Measurements from ENCODE around the gene EXOSC2.
"Not testable (repeated sequence)": the region's sequence is repeated elsewhere in the genome, so short reads cannot be mapped to it uniquely, and the experiment has no call there.

EXOSC2 gene

GRCh38 chr9:130685104-130685503, 8.5 kb upstream of the EXOSC2 start:
- Histone ChIP-seq H3K4me1 (ENCODE audit: control insufficient read depth in 1 of 2, insufficient read depth in 2 of 2, low read length in 2 of 2) (peaks cover 8 to 9% of the 10 kb centered on the region in 2 donors), H3K27me3 (ENCODE audit: low read depth, low read length) (no peaks in the 10 kb centered on the region), H3K4me3 (ENCODE audit: low read depth in 1 of 2, low read length in 2 of 2) (no peak overlapping the region), H3K27ac (ENCODE audit: low read length) (no peak overlapping the region), H3K9me3 (ENCODE audit: control insufficient read depth in 1 of 2, low read length in 2 of 2) (peaks cover 0 to 5% of the 10 kb centered on the region in 2 donors), H3K36me3 (ENCODE audit: control insufficient read depth in 1 of 2, insufficient read depth in 2 of 2, low read length in 2 of 2) (no peaks in the 10 kb centered on the region)

- not testable (repeated sequence) for H3K27ac ChIP-seq (ENCODE audit: low read length); H3K9me3 ChIP-seq (ENCODE audit: control insufficient read depth in 1 of 2, low read length in 2 of 2); H3K4me1 ChIP-seq (ENCODE audit: control insufficient read depth in 1 of 2, insufficient read depth in 2 of 2, low read length in 2 of 2)
Observed at GRCh38 chr9:130685945-130686344, 7.6 kb upstream of the EXOSC2 start.

DNA sequence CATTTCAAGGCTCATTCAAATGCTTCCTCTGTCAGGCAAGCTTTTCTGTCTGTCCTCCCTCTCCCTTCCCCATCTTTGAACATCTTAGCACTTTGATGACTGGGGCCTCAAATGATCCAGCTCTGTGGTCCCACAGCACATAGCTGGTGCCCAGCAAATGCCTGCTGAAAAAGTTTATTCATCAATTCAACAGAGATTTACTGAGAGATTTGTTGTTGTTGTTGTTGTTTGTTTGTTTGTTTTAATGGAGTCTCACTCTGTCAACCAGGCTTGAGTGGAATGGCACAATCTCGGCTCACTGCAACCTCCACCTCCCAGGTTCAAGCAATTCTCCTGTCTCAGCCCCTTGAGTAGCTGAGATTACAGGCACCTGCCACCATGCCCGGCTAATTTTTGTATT, 6.0 kb upstream of the EXOSC2 start:
- Histone ChIP-seq H3K9me3 (ENCODE audit: control insufficient read depth in 1 of 2, low read length in 2 of 2) (peaks cover 0 to 5% of the 10 kb centered on the region in 2 donors), H3K36me3 (ENCODE audit: control insufficient read depth in 1 of 2, insufficient read depth in 2 of 2, low read length in 2 of 2) (no peaks in the 10 kb centered on the region), H3K27me3 (ENCODE audit: low read depth, low read length) (no peaks in the 10 kb centered on the region), H3K4me1 (ENCODE audit: control insufficient read depth in 1 of 2, insufficient read depth in 2 of 2, low read length in 2 of 2) (peaks cover 0 to 5% of the 10 kb centered on the region in 2 donors), H3K4me3 (ENCODE audit: low read depth in 1 of 2, low read length in 2 of 2) (no peak overlapping the region), H3K27ac (ENCODE audit: low read length) (no peak overlapping the region)

More at GRCh38 chr9:130685945-130686344, 7.6 kb upstream of the EXOSC2 start:
- not testable (repeated sequence) for H3K27me3 ChIP-seq (ENCODE audit: low read depth, low read length); H3K36me3 ChIP-seq (ENCODE audit: control insufficient read depth in 1 of 2, insufficient read depth in 2 of 2, low read length in 2 of 2); H3K4me3 ChIP-seq (ENCODE audit: low read depth in 1 of 2, low read length in 2 of 2)

DNA sequence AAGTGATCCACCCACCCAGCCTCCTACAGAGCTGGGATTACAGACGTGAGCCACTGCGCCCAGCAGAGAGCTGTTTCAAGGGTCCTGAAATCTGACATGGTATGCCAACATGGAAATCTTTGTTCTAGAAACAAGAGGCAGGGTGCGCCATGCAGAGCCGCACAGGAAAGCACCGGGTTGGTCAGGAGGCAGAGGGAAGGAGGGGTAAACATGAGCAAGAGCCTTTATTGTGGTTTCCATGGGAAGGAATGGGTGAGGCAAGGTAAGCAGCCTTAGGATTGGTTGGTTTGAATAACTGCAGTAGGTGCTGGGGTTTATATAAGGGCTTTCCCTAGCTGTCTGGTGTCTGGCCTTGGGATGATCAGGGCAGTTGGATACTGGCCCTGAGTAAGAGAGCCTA, 5.5 kb upstream of the EXOSC2 start:
- H3K4me3 ChIP-seq (ENCODE audit: low read depth in 1 of 2, low read length in 2 of 2): no peak overlapping the region
- H3K4me1 ChIP-seq (ENCODE audit: control insufficient read depth in 1 of 2, insufficient read depth in 2 of 2, low read length in 2 of 2): peaks cover 4 to 5% of the 10 kb centered on the region in 2 donors
- peaks cover 0 to 5% of the 10 kb centered on the region in 2 donors for H3K9me3 ChIP-seq (ENCODE audit: control insufficient read depth in 1 of 2, low read length in 2 of 2)
- no peaks in the 10 kb centered on the region for H3K27me3 ChIP-seq (ENCODE audit: low read depth, low read length)
- H3K27ac ChIP-seq (ENCODE audit: low read length): no peak overlapping the region
- no peaks in the 10 kb centered on the region for H3K36me3 ChIP-seq (ENCODE audit: control insufficient read depth in 1 of 2, insufficient read depth in 2 of 2, low read length in 2 of 2)

DNA sequence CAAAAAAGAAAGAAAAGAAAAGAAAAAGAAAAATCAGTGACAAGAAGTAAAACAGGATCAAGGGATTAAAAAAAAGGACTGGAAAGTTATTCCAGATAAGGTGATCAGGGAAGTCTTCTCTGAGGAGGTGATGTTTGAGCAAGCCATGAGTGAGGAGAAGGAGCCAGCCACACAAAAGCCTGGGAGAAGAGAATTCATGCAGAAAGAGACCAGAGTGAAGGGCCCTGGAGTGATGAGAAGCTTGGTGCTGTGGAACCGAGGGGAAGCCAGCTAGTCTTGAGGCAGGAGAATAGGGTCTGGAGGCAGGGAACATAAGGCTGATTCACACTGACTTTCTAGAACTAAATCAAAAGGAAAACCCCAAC, 4.0 kb upstream of the EXOSC2 start:
- Histone ChIP-seq H3K9me3 (ENCODE audit: control insufficient read depth in 1 of 2, low read length in 2 of 2) (peaks cover 0 to 5% of the 10 kb centered on the region in 2 donors), H3K27ac (ENCODE audit: low read length) (peak overlapping the region; percentile 5)

DNA sequence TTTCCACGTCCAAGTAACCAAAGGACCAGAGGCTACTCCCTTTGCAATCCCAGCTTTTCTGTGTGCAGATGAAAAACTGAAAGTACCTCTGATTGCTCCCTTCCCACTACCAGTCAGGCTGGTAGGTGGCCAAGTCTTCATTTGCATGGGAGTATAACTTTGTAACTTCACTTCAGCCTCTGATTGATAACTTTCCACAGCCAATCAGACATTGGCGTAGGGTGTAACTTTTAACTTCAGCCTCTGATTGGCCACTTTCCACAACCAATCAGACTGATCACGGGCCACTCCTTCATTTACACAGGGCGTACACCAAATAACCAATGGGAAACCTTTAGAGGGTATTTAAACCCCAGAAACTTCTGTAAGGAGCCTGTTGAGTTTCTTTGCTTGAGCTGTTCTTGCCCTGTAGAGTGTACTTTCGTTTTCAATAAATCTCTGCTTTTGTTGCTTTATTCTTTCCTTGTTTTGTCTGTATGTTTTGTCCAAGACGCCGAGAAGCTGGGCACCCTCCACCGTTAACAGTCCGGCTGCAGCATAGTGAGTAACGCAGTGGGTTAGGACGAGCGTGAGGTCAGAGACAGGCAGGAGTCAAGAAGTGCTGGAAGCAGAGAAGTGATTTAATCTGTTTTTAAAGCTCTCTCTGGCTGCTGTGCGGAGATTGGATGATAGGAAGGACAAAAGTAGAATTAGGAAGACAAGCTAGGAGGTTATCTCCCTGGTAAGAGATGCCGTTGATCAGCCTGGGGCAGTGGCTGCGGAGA, 3.5 kb upstream of the EXOSC2 start:
- peak overlapping the region; percentile 50 to 55 for H3K4me3 ChIP-seq (ENCODE audit: low read depth in 1 of 2, low read length in 2 of 2)
- H3K27me3 ChIP-seq (ENCODE audit: low read depth, low read length): no peaks in the 10 kb centered on the region
- peaks cover 5 to 20% of the 10 kb centered on the region in 2 donors for H3K4me1 ChIP-seq (ENCODE audit: control insufficient read depth in 1 of 2, insufficient read depth in 2 of 2, low read length in 2 of 2)
- peak overlapping the region; percentile 28 for H3K27ac ChIP-seq (ENCODE audit: low read length)
- peaks cover 0 to 2% of the 10 kb centered on the region in 2 donors for H3K9me3 ChIP-seq (ENCODE audit: control insufficient read depth in 1 of 2, low read length in 2 of 2)
- H3K36me3 ChIP-seq (ENCODE audit: control insufficient read depth in 1 of 2, insufficient read depth in 2 of 2, low read length in 2 of 2): no peaks in the 10 kb centered on the region

More for the DNA sequence above, 4.0 kb upstream of the EXOSC2 start:
- H3K36me3 ChIP-seq (ENCODE audit: control insufficient read depth in 1 of 2, insufficient read depth in 2 of 2, low read length in 2 of 2): no peaks in the 10 kb centered on the region
- peak overlapping the region; percentile 50 to 55 for H3K4me3 ChIP-seq (ENCODE audit: low read depth in 1 of 2, low read length in 2 of 2)
- peaks cover 5 to 14% of the 10 kb centered on the region in 2 donors for H3K4me1 ChIP-seq (ENCODE audit: control insufficient read depth in 1 of 2, insufficient read depth in 2 of 2, low read length in 2 of 2)
- no peaks in the 10 kb centered on the region for H3K27me3 ChIP-seq (ENCODE audit: low read depth, low read length)

- H3K27ac ChIP-seq (ENCODE audit: low read length): no peak overlapping the region
- H3K4me3 ChIP-seq (ENCODE audit: low read depth in 1 of 2, low read length in 2 of 2): no peak overlapping the region
- peaks cover 17% of the 10 kb centered on the region in 2 donors for H3K36me3 ChIP-seq (ENCODE audit: control insufficient read depth in 1 of 2, insufficient read depth in 2 of 2, low read length in 2 of 2)
- no peaks in the 10 kb centered on the region for H3K27me3 ChIP-seq (ENCODE audit: low read depth, low read length)
- peaks cover 5 to 24% of the 10 kb centered on the region in 2 donors for H3K4me1 ChIP-seq (ENCODE audit: control insufficient read depth in 1 of 2, insufficient read depth in 2 of 2, low read length in 2 of 2)
- no peaks in the 10 kb centered on the region for H3K9me3 ChIP-seq (ENCODE audit: control insufficient read depth in 1 of 2, low read length in 2 of 2)
Observed at GRCh38 chr9:130692321-130692720, 1.3 kb upstream of the EXOSC2 start.

- peak overlapping the region; percentile 80 for H3K27ac ChIP-seq (ENCODE audit: low read length)
- H3K4me1 ChIP-seq (ENCODE audit: control insufficient read depth in 1 of 2, insufficient read depth in 2 of 2, low read length in 2 of 2): peaks cover 5 to 24% of the 10 kb centered on the region in 2 donors
- H3K27me3 ChIP-seq (ENCODE audit: low read depth, low read length): no peaks in the 10 kb centered on the region
- no peaks in the 10 kb centered on the region for H3K9me3 ChIP-seq (ENCODE audit: control insufficient read depth in 1 of 2, low read length in 2 of 2)
- H3K36me3 ChIP-seq (ENCODE audit: control insufficient read depth in 1 of 2, insufficient read depth in 2 of 2, low read length in 2 of 2): peaks cover 22% of the 10 kb centered on the region in 2 donors
- H3K4me3 ChIP-seq (ENCODE audit: low read depth in 1 of 2, low read length in 2 of 2): peak overlapping the region; percentile 86 to 97
Observed at GRCh38 chr9:130693101-130693425, 517 bp upstream of the EXOSC2 start.

DNA sequence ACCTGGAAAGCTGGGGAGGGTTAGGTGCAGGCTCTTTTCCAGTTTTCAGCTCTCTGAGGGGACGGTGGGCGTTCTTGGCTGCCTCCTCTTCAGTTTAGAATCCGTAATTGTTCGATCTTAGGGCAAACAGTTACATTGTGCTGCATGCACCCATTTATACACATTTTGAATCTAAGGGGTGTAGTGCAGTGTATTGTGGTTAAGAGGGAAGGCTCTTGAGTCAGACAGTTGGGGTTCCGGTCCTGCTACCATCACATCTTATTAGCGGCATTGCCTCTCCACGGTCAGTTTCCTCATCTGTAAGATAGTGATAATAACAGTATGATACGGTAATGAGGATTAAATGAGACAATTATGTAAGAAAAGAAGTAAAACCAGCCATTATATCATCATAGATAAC, 625 bp downstream of the EXOSC2 start:
- H3K4me1 ChIP-seq (ENCODE audit: control insufficient read depth in 1 of 2, insufficient read depth in 2 of 2, low read length in 2 of 2): peaks cover 4 to 24% of the 10 kb centered on the region in 2 donors
- peaks cover 33% of the 10 kb centered on the region in 2 donors for H3K36me3 ChIP-seq (ENCODE audit: control insufficient read depth in 1 of 2, insufficient read depth in 2 of 2, low read length in 2 of 2)
- no peaks in the 10 kb centered on the region for H3K27me3 ChIP-seq (ENCODE audit: low read depth, low read length)
- peak overlapping the region; percentile 86 to 97 for H3K4me3 ChIP-seq (ENCODE audit: low read depth in 1 of 2, low read length in 2 of 2)
- H3K27ac ChIP-seq (ENCODE audit: low read length): peak overlapping the region; percentile 28
- no peaks in the 10 kb centered on the region for H3K9me3 ChIP-seq (ENCODE audit: control insufficient read depth in 1 of 2, low read length in 2 of 2)

DNA sequence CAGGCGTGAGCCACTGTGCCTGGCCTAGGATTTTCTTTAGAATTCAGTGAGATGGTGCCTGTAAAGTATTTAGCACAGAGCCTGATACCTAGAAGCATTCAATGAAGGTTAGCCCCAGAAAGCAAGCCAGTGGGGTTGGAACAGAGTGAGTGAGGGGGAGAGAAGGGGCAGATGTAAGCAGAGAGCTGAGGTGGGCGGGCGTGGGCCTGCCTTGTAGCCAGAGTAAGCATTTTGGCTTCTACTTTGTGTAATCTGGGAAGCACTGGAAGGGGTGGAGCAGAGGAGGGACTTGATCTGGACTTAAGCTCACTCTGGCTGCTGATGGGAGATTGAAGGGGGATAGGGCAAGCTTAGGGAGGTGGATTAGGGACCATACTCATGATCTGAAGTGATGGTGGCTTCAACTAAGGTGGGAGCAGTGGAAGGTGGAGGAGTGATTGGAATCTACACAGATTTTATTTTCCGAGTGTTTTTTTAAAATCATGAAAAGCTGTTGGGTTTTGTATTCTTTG, 2.6 kb downstream of the EXOSC2 start:
- no peak overlapping the region for H3K4me3 ChIP-seq (ENCODE audit: low read depth in 1 of 2, low read length in 2 of 2)
- H3K4me1 ChIP-seq (ENCODE audit: control insufficient read depth in 1 of 2, insufficient read depth in 2 of 2, low read length in 2 of 2): peaks cover 0 to 25% of the 10 kb centered on the region in 2 donors
- no peaks in the 10 kb centered on the region for H3K27me3 ChIP-seq (ENCODE audit: low read depth, low read length)
- H3K9me3 ChIP-seq (ENCODE audit: control insufficient read depth in 1 of 2, low read length in 2 of 2): no peaks in the 10 kb centered on the region
- peaks cover 36 to 38% of the 10 kb centered on the region in 2 donors for H3K36me3 ChIP-seq (ENCODE audit: control insufficient read depth in 1 of 2, insufficient read depth in 2 of 2, low read length in 2 of 2)
- H3K27ac ChIP-seq (ENCODE audit: low read length): no peak overlapping the region

- Histone ChIP-seq H3K27me3 (ENCODE audit: low read depth, low read length) (no peaks in the 10 kb centered on the region), H3K27ac (ENCODE audit: low read length) (no peak overlapping the region), H3K4me3 (ENCODE audit: low read depth in 1 of 2, low read length in 2 of 2) (no peak overlapping the region), H3K36me3 (ENCODE audit: control insufficient read depth in 1 of 2, insufficient read depth in 2 of 2, low read length in 2 of 2) (peaks cover 40 to 41% of the 10 kb centered on the region in 2 donors), H3K4me1 (ENCODE audit: control insufficient read depth in 1 of 2, insufficient read depth in 2 of 2, low read length in 2 of 2) (peaks cover 0 to 31% of the 10 kb centered on the region in 2 donors), H3K9me3 (ENCODE audit: control insufficient read depth in 1 of 2, low read length in 2 of 2) (no peaks in the 10 kb centered on the region)
Observed at GRCh38 chr9:130696996-130697395, 3.4 kb downstream of the EXOSC2 start.
